A375 (cell line): ENCODE measurements around the gene UGT1A10. TPM values are rescaled to one million over a fixed set of nuclear protein-coding genes. Genes with fewer than 3 reads are reported as not detected.

Source experiments
- total RNA-seq: library from RNA; depleted of rRNA; stranded (reverse); fragments of >200 nt; shearing (Covaris generic); gene quantifications from 2 replicates; pipeline ENCODE4 v1.2.3, GENCODE V29; 2014; rRNA removed

The UGT1A10 gene
- not detected in 2 replicates for total RNA-seq

DNA sequence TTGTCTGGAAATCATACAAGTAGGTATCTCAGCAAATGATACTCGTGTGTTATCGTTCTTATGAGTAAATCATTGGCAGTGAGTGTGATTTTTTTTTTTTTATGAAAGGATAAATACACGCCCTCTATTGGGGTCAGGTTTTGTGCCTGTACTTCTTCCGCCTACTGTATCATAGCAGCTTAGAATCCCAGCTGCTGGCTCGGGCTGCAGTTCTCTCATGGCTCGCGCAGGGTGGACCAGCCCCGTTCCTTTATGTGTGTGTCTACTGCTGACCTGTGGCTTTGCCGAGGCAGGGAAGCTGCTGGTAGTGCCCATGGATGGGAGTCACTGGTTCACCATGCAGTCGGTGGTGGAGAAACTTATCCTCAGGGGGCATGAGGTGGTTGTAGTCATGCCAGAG is at the start of gene UGT1A10:
TSS of gene UGT1A10 (plus strand) at position 143 of the 400 bp plus-strand sequence. CDS start at position 218, 75 bp downstream.

DNA sequence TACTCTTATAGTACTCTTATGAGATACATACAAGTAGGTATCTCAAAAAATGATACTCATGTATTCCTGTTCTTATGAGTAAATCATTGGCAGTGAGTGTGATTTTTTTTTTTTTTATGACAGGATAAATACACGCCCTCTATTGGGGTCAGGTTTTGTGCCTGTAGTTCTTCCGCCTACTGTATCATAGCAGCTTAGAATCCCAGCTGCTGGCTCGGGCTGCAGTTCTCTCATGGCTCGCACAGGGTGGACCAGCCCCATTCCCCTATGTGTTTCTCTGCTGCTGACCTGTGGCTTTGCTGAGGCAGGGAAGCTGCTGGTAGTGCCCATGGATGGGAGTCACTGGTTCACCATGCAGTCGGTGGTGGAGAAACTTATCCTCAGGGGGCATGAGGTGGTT is 18.8 kb upstream of the UGT1A10 start, which contains the start of gene UGT1A8:
TSS of gene UGT1A8 (plus strand) at position 158 of the 400 bp plus-strand sequence. CDS start at position 233, 75 bp downstream.

DNA sequence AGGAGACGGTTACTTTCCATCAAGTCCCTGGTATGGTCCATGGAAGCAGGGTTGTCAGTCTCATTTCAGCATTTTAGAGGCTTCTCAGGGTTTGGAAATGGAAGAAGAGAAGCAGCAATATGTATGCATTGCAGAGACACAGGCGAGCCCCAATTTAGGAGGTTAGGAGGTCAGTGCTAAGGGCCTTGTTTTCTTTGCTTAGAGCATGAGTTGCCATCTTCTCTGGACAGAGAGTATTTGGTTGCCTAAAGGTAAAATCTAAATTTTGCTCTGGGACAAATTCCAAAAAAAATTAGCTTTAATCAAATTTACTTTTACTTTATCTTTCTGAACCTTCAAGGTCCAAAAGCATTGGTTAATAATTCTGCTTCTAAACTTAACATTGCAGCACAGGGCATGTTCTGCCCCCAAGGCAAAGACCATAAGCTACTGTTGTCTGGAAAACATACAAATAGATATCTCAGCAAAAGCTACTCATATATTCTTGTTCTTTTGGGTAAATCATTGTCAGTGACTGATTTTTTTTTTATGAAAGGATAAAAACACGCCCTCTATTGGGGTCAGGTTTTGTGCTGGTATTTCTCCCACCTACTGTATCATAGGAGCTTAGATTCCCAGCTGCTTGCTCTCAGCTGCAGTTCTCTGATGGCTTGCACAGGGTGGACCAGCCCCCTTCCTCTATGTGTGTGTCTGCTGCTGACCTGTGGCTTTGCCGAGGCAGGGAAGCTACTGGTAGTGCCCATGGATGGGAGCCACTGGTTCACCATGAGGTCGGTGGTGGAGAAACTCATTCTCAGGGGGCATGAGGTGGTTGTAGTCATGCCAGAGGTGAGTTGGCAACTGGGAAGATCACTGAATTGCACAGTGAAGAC is 35.3 kb downstream of the UGT1A10 start, which contains the start of gene UGT1A9:
TSS of gene UGT1A9 (plus strand) at position 609 of the 872 bp plus-strand sequence. CDS start at position 646, 37 bp downstream.

DNA sequence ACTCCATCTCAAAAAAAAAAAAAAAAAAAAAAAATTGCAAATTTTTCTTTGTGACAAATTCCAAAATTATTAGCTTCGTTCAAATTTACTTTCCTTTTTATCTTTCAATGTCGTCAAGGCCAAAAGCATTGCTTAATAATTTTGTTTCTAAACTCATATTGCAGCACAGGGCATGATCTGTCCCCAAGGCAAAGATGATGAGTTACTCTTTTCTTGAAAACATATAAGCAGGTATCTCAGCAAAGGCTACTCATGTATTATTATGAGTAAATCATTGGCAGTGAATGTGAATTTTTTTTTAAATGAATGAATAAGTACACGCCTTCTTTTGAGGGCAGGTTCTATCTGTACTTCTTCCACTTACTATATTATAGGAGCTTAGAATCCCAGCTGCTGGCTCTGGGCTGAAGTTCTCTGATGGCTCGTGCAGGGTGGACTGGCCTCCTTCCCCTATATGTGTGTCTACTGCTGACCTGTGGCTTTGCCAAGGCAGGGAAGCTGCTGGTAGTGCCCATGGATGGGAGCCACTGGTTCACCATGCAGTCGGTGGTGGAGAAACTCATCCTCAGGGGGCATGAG is 45.4 kb downstream of the UGT1A10 start, which contains the start of gene UGT1A7:
TSS of gene UGT1A7 (plus strand) at position 381 of the 579 bp plus-strand sequence. CDS start at position 418, 37 bp downstream.

DNA sequence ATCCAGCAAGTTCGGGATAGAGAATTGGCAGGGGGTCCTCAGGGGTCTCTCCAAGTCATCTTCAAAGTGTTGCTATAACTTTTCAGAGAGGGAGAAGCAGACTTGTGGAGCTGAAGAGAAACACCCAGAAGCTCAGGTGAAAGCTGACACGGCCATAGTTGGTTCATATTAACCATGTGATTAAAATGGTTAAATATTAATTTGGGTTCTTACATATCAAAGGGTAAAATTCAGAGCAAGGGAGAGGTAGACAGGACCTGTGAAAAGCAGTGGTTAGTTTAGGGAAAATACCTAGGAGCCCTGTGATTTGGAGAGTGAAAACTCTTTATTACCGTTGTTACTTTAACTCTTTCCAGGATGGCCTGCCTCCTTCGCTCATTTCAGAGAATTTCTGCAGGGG is 56.4 kb downstream of the UGT1A10 start, which contains the start of gene UGT1A6:
TSS of gene UGT1A6 (plus strand) at position 243 of the 400 bp plus-strand sequence. CDS start at position 358, 115 bp downstream.

DNA sequence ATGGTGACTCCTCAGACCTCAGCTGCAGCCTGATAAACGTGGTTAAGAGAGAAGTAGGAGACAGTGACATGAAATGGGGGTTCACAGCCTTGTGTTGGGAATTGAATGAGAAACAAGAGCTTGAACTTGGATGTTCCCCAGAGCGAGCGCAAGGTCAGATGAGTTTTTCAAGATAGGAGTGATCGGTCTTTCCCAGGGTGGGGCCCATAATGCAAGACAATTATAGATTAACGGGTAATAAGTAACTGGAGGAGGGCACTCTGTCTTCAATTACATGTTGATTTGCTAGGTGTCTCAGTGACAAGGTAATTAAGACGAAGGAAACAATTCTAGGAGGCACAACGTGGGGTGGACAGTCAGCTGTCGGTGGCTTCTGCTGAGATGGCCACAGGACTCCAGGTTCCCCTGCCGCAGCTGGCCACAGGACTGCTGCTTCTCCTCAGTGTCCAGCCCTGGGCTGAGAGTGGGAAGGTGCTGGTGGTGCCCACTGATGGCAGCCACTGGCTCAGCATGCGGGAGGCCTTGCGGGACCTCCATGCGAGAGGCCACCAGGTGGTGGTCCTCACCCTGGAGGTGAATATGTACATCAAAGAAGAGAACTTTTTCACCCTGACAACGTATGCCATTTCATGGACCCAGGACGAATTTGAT is 76.5 kb downstream of the UGT1A10 start, which contains the start of gene UGT1A5:
TSS of gene UGT1A5 (plus strand) at position 297 of the 651 bp plus-strand sequence. CDS start at position 382, 85 bp downstream.

DNA sequence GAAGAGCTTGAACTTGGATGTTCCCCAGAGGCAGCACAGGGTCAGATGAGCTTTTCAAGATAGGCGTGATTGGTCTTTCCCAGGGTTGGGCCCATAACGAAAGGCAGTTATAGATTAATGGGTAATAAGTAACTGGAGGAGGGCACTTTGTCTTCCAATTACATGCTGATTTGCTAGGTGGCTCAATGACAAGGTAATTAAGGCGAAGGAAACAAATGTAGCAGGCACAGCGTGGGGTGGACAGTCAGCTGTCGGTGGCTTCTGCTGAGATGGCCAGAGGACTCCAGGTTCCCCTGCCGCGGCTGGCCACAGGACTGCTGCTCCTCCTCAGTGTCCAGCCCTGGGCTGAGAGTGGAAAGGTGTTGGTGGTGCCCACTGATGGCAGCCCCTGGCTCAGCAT is 82.3 kb downstream of the UGT1A10 start, which contains the start of gene UGT1A4:
TSS of gene UGT1A4 (plus strand) at position 185 of the 400 bp plus-strand sequence. CDS start at position 270, 85 bp downstream.

DNA sequence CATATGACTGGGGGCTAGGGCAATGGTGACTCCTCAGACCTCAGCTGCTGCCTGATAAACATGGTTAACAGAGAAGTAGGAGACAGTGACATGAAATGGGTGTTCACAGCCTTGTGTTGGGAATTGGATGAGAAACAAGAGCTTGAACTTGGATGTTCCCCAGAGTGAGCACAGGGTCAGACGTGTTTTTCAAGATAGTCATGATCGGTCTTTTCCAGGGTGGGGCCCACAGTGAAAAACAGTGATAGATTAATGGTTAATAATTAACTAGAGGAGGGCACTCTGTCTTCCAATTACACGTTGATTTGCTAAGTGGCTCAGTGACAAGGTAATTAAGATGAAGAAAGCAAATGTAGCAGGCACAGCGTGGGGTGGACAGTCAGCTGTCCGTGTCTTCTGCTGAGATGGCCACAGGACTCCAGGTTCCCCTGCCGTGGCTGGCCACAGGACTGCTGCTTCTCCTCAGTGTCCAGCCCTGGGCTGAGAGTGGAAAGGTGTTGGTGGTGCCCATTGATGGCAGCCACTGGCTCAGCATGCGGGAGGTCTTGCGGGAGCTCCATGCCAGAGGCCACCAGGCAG is 92.6 kb downstream of the UGT1A10 start, which contains the start of gene UGT1A3:
TSS of gene UGT1A3 (plus strand) at position 320 of the 579 bp plus-strand sequence. CDS start at position 405, 85 bp downstream.

DNA sequence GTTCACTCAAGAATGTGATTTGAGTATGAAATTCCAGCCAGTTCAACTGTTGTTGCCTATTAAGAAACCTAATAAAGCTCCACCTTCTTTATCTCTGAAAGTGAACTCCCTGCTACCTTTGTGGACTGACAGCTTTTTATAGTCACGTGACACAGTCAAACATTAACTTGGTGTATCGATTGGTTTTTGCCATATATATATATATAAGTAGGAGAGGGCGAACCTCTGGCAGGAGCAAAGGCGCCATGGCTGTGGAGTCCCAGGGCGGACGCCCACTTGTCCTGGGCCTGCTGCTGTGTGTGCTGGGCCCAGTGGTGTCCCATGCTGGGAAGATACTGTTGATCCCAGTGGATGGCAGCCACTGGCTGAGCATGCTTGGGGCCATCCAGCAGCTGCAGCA is 123.8 kb downstream of the UGT1A10 start, which contains the start of gene UGT1A1:
TSS of gene UGT1A1 (plus strand) at position 228 of the 400 bp plus-strand sequence. CDS start at position 246, 18 bp downstream.

DNA sequence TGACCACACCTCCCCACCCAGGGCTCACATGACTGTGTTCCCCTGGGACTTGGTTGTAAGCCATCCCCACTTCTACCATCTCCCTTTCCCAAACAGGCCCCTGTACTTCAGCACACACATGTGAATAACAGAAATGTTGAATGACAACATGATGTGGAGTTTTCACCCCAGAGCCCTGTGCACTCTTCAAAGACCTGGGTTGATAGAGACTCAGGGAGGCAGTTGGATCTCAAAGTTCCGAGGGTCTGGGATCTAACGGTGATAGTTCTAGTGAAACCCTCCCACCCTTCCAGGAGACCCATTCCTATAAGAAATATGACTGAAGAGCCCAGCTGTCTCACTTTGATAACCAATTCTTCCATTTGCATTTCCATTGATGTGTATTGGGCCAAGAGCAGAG is 141.8 kb downstream of the UGT1A10 start, which contains the start of gene MROH2A:
TSS of gene MROH2A (plus strand) at position 301 of the 400 bp plus-strand sequence. CDS start 1,029 bp downstream, outside the sequence.

Other genes with a start within 250 kb of the UGT1A10 start
- gene USP40, start 69.7 kb upstream of the UGT1A10 start, total RNA-seq, result 15.8 and 17.1 TPM in 2 replicates
- gene UGT1A8, start 18.8 kb upstream of the UGT1A10 start, total RNA-seq, result not detected in 2 replicates
- not detected in 2 replicates for gene UGT1A9, start 35.5 kb downstream of the UGT1A10 start, total RNA-seq
- gene UGT1A7, start 45.5 kb downstream of the UGT1A10 start, total RNA-seq, result not detected in 2 replicates
- not detected in 2 replicates for gene UGT1A6, start 56.4 kb downstream of the UGT1A10 start, total RNA-seq
- gene UGT1A5, start 76.5 kb downstream of the UGT1A10 start, total RNA-seq, result not detected in 2 replicates
- not detected in 2 replicates for gene UGT1A4, start 82.3 kb downstream of the UGT1A10 start, total RNA-seq
- gene UGT1A3, start 92.6 kb downstream of the UGT1A10 start, total RNA-seq, result not detected in 2 replicates
- gene UGT1A1, start 123.8 kb downstream of the UGT1A10 start, total RNA-seq, result not detected in 2 replicates
- not detected in 2 replicates for gene MROH2A, start 141.9 kb downstream of the UGT1A10 start, total RNA-seq
- gene HJURP, start 218.1 kb downstream of the UGT1A10 start, total RNA-seq, result 32.4 and 43.8 TPM in 2 replicates